HG03097 (cell line): ENCODE measurements around the gene GALNT7.
A peak's percentile ranks its signal among the peaks of the same experiment; 100 is the strongest.
"Not testable (repeated sequence)": the region's sequence is repeated elsewhere in the genome, so short reads cannot be mapped to it uniquely, and the experiment has no call there.

Source experiments
- ATAC-seq: cut with Tn5 transposase; IDR thresholded peaks from one replicate; pipeline ENCODE4 v1.9.1; 2021; ENCODE audit not compliant: unreplicated experiment, low FRiP score

GALNT7 gene, protein sequence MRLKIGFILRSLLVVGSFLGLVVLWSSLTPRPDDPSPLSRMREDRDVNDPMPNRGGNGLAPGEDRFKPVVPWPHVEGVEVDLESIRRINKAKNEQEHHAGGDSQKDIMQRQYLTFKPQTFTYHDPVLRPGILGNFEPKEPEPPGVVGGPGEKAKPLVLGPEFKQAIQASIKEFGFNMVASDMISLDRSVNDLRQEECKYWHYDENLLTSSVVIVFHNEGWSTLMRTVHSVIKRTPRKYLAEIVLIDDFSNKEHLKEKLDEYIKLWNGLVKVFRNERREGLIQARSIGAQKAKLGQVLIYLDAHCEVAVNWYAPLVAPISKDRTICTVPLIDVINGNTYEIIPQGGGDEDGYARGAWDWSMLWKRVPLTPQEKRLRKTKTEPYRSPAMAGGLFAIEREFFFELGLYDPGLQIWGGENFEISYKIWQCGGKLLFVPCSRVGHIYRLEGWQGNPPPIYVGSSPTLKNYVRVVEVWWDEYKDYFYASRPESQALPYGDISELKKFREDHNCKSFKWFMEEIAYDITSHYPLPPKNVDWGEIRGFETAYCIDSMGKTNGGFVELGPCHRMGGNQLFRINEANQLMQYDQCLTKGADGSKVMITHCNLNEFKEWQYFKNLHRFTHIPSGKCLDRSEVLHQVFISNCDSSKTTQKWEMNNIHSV

DNA sequence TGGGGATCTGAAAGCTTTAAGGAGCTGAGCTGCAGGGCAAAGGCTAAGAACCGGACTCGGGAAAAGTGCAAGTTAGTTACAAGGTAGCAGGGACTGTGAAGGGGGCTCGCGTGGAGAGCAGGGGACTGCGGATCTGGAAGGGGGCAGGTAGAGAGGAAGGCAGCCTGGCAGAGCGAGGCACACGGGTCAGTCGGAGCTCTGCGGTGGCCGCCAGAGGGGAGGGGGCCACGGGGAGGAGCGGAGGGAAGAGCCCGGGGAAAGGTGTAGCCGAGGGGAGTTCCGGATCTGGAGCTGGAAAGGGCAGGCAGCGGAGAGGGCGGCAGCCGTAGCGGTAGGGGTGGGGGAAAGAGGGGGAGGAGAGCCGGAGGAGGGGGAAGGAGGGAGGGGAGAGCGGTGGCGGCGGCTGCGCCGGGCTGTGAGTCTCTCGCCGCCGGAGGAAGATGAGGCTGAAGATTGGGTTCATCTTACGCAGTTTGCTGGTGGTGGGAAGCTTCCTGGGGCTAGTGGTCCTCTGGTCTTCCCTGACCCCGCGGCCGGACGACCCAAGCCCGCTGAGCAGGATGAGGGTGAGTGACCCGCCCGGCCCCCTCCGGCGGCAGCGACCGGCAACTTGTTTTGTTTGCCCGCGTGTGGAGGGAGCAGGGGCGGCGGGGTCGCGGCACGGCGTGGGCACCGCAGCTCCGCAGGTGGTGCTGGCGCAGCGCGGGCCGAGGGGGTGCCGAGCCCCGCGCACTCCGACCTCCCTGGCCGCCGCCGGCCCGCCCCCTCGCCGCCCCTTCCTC, at the start of gene GALNT7:
Gene GALNT7 (plus strand): TSS at position 416 of the 782 bp plus-strand sequence. CDS start 25 bp downstream, at position 441.
- peak; percentile 30 for ATAC-seq

DNA sequence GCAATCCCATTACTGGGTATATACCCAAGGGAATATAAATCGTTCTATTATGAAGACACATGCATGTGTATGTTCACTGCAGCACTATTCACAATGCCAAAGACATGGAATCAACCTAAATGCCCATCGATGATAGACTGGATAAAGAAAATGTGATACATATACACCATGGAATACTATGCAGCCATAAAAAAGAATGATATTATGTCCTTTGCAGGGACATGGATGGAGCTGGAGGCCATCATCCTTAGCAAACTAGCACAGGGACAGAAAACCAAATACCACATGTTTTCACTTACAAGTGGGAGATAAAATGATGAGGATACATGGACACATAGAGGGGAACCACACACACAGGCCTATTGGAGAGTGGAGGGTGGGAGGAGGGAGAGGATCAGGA, 49.8 kb upstream of the GALNT7 start:
- ATAC-seq, result not testable (repeated sequence)

DNA sequence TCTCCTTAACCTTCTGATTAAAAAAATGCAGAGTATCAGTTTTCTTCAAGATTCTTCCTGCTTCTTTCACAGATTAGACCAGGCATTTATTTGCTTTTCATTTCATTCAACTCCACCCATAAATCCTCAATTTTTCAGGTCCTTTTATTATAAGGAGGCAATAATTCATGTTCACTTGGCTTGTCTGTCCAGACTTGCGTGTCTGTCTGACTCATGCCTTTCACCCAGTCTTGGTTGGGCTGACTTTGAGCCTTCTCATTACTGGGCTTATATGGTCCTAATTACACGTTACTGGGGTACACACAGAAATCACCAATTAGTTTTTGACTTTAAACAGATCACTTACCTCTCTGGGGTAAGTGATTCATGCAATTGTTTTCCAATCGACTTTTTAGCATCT, 48.8 kb upstream of the GALNT7 start:
- ATAC-seq, result no peak

DNA sequence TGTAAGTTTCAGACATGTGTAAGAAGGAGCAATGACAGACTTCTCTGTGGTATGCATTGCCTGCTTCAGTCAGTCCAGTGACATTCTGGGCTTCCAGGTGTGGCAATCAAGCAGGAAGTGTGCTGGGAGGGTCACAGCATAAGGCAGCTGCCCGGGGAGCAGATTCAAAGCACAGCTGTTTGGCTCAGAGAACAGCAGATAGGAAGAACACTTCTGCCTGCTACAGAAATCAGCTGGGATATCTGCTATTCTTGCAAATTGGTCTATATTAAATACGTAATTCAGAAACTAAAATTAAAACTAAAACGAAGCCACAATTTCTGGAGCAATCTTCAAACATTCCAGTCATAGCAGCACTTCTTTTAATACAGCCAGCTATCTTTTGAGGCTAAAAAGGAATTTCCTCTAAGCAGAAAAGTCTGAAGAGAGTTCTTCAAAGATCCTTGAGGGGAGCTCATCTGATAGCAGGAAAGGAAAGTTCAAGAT, 47.5 kb upstream of the GALNT7 start:
- ATAC-seq, result peak; percentile 99

DNA sequence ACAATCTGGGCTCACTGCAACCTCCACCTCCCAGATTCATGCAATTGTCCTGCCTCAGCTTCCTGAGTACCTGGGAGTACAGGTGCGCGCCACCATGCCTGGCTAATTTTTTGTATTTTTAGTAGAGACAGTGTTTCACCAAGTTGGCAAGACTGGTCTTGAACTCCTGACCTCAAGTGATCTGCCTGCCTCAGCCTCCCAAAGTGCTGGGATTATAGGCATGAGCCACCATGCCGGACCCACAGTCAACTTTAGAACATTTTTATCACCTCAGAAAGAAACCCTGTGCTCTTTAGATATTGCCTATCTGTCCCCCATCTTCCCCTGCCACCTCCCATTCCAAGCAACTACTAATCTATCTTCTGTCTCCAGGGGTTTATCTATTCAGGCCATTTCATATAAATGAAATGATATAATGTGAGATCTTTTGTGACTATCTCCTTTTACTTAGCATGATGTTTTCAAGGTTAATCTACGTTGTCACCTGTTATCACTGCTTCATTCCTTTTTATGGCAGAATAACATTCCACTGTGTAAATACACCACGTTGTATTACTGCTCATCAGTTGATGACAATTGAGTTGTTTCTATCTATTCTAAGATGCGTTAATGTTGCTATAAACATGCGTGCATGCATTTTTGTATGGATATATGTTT, 44.3 kb upstream of the GALNT7 start:
- ATAC-seq, result no peak

DNA sequence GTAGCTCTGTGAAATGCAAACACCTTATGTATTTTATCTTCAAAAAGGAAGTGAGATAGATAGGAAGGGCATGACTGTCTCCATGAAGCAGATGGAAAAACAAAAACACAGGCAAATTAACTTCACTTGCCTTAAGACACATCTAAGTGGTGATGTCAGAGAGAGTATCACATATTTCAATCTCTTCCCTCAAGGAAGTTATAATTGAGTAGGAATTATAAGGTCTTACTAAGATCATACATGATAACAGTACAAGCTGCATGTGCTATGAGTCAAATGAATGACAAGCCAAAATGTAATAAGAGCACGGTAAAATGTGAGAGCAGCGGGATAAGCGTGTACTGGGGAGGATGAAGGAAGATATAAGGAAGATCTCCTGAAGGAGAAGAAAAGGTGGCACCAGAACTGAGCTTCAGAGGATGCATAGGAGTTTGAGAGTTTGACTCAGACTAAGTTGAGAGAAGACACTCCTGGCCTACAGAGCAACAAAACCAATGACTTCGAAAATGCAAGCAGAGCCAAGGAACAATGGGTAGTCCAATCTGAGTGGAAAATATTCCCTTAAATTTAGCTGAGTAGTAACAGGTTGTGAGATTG, 43.3 kb upstream of the GALNT7 start:
- no peak for ATAC-seq

DNA sequence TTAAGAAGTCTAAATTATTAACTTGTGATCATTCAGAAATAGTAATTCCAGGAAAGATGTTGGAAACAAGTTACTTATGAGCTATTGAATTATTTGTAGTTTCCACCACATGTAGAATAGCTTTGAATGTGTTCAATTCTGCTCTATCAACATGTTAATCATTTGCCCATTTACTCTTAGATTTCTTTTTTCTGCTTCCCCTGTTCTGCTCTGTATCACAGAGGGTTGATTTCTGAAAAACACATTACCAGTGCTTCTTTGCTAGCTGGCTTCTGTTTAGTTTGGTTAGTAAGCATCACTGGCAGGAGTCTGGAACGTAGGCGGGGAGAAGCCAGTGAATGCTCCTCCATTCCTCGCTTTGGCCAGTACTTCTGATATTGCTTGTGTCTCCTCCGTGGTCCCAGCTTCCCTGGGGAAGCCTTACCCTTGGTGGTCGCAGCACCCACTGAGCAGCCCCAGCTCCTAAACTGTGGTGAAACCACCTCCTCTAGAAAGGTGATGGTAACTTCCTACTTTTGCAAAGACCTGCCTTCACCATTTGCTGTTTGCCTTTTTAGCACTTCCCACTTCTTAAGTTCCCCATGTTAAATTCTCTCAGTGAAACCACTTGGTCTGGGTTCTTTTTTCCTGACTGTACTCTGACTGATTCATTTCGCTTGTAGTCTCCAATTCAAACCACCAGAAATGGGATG, 40.3 kb upstream of the GALNT7 start:
- no peak for ATAC-seq

DNA sequence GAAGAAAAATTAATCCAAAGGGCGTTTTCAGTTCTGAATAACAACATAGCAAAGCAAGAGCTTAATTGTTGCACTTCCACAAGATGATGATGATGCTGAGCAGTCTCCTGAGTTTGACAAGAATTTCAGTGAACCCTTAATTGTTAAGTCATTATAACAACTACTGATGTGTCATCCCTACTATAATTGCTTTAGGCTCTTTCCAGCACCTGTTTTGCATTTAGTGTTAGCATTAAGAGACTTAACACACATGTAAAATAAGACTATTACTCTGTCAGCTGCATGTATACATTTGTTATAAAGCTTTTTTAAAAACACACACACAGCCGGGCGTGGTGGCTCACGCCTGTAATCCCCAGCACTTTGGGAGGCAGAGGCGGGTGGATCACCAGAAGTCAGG, 37.9 kb upstream of the GALNT7 start:
- no peak for ATAC-seq

DNA sequence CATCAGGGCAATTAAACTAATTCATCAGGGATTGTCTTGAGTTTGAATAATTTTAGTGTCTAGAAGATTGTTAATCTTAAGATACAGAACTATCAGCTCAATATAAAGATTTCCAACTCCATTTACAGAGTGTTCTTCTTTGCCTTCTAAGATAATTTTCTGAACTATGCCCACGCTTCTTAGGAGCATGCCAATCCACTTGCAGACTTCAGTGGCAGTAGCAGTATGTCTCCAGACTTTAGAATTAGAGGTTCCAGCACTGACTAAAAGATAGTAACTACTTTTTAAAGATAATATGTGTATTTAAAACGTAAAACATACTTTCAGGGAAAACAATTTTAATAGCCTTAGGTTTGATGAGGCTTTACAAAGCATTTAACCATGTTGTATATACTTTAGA, 34.2 kb upstream of the GALNT7 start:
- no peak for ATAC-seq

DNA sequence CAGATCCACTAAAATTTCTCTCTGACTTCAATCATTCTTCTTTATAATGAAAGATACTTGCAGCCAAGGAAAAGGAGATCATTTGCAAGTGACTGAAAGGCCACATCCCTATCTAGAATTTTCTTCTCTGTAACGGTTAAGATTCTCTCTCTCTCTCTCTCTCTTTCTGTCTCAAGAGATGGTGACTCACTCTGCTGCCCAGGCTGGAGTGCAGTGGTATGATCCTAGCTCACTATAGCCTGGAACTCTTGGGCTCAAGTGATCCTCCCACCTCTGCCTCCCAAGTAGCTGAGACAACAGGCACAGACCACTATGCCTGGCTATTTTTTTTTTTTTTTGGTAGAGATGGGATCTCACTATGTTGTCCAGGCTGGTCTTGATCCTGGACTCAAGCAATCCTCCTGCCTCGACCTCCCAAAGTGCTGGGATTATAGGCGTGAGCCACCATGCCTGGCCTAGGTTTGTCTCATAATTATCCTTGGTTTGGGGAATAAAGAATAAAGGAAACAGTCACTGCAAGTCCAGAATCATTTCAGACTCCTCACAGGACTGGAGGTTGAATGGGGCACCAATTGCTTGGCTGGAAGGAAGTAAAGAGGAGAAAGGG, 33.3 kb upstream of the GALNT7 start:
- ATAC-seq, result no peak

DNA sequence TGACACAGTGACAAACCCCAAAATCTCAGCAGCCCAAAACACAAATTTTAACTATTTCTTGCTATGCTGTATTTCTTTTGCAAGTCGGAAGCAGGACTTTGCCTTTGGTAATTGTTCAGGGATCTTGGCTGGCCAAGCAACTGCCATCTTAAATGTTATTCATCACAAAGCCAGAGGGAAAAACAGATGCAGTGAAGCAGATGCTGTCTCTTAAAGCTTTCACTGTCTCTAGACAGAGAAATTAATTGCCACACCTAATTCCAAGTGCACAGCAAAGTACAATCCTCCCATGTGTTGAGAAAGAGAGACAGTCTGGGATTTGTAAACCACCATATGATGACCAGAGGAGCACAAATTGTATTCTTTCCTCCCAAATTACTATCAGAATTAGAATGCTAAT, 30.0 kb upstream of the GALNT7 start:
- ATAC-seq, result no peak

DNA sequence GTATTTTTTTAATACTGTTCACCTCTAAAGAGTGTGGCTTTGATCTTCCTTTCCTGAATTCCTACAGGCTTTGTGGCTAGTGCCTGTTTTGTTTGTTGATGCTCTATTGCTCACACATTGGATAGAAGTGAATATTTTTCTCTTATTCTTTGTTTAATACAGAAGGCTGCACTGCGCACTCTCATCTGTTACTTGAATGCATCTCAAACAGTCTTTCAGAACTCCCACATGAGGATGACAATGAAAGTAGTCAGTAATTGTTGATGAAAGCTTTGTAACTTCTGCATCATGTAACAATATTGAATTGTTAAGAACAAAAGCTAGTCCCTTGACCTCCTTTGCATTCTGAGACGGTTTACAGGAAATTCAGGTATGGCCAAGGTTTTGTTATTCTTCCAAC, 29.1 kb upstream of the GALNT7 start:
- ATAC-seq, result no peak

DNA sequence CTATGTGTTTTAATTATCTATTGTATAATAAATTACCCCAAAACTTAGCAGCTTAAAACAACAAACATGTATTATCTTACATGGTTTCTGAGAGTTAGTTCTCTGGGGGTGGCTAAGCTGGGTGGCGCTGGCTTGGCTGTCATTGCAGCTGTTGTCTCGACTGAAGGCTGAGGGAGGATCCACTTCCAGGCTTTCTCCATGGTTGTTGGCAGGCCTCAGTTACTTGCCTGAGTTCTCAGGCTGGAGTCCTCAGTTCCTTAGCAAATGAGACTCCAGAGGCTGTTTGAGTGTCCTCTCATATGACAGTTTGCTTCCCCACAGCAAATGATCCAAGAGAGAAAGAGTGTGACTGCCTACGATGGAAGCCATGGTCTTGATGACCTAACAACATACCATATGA, 23.5 kb upstream of the GALNT7 start:
- no peak for ATAC-seq

DNA sequence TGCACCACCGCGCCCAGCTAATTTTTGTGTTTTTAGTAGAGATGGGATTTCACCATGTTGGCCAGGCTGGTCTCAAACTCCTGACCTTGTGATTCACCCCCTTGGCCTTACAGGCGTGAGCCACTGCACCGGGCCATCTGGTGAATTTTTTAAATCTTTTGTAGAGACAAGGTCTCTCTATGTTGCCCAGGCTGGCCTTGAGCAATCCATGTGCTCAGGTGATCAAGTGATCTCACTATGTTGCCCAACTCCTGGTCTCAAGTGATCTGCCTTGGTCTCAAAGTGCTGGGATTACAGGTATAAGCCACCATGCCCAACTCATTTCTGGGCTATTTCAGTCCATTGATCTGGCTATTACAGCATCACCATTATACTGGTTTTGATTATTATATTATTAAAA, 22.2 kb upstream of the GALNT7 start:
- ATAC-seq, result no peak

DNA sequence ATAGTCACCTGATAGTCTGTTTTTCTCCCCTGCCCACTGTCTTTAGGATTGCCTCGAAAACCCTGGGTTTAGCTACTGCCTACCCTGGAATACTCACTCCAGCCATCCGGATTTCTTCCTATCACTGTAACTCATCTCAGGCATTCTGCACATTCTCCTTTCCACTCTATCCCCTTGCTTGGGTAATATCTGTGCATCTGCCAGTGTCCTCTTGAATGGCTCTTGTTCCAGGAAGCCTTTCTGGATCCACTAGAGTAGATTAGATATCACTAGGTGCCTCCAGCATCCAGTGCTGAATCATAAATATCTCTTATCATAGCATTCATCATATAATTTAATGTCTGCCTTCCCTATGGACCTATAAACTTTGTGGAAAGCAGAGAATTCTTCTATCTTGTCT, 17.1 kb upstream of the GALNT7 start:
- ATAC-seq, result no peak

DNA sequence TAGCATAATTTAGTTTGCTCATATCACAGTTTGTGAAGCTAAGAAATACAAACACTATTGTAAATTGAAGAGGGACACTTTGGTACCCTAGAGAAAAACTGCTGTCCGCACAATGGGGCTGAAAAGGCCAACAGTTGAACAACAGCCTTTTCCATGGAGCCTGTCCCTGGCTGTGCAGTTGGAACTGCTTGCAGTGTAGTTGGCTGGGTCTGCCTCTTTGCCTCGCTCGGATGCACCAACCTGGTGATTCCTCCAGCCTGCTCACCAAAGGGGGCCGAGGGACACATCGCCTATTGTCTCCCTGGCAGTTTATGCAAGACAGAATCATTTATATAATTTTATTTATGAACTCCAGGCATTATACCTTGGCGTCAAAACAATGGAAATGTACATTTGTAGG, 16.5 kb upstream of the GALNT7 start:
- ATAC-seq, result no peak

DNA sequence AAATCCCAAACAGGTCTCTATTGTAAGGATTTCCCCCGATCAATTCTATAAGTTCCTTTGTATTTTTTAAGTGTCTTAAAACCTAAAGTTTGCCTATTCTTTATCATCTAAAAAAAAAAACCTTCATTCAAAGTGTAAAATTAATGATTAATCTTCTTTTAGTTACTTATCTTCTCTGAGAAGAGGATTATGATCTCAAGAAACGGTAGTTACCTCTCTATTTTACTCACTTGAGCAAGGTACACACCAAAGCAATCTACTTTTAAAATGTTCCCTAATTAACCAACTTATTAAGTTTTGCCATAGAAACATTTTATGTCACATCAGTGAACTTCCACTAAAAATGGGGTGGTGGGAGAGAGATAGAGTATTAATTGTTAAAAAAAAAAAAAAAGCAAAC, 15.2 kb upstream of the GALNT7 start:
- no peak for ATAC-seq

DNA sequence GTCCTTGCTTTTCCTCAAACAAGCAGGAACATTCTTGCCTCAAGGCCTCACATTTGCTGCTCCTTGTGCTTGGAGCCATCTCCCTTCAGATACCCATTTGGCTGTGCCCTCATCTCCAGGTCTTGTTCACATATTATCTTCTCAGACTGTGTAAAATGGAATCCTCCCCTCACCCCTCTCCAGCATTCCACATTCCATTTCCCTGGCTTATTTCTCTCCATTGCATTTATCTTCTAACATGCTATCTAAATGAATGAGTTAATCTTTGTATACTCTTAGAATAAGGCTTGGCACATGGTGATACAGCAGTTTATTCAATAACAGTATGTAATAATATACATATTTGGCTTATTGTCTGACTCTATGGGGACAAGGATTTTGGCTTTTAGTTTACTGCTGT, 8.8 kb upstream of the GALNT7 start:
- no peak for ATAC-seq

DNA sequence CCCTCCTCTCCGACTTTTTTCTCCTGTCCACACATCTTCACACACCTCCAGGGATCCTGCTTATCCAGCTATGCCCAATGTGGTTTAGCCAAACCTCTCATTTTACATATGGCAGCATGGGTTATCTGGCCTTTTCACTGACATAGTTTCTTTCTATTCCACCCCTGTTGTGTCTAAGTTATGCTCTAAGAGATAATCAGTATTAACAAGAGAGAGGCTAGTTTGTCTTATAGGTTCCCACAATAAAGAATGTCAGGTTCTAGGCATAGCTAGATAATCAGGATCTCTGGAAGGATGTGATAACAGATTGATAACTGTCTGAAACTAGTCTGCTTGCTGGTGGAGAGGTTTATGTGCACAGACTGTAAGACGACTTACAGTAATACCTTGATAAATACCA, 7.7 kb upstream of the GALNT7 start:
- ATAC-seq, result no peak
